Progenitor cell of endocrine pancreas (in vitro differentiated cells): ENCODE data around the gene SKA2. TPM values are rescaled to one million over a fixed set of nuclear protein-coding genes. Genes with fewer than 3 reads are reported as not detected.

Experiments used
- DNase-seq: peaks from one replicate; pipeline ENCODE4 v3.0.0; 2021; ENCODE audit warnings: low spot score; ENCODE audit not compliant: unreplicated experiment
- H3K27ac Mint-ChIP-seq: 2 replicates; pipeline ENCODE4 v1.8.0; 2021; ENCODE audit warnings: mild to moderate bottlenecking, moderate library complexity, mixed read lengths
- H3K27me3 Mint-ChIP-seq: 2 replicates; pipeline ENCODE4 v1.8.0; 2021; ENCODE audit warnings: mixed read lengths
- H3K36me3 Mint-ChIP-seq: 2 replicates; pipeline ENCODE4 v1.8.0; 2022; ENCODE audit warnings: mixed read lengths; ENCODE audit not compliant: insufficient read depth
- H3K4me1 Mint-ChIP-seq: 2 replicates; pipeline ENCODE4 v1.8.0; 2021; ENCODE audit warnings: low read depth, mixed read lengths
- H3K4me3 Mint-ChIP-seq: 2 replicates; pipeline ENCODE4 v1.8.0; 2021; ENCODE audit warnings: low read depth, mild to moderate bottlenecking, moderate library complexity, mixed read lengths
- H3K9me3 Mint-ChIP-seq: 2 replicates; pipeline ENCODE4 v1.8.0; 2021; ENCODE audit warnings: low read depth, mixed read lengths
- long read RNA-seq: library from polyadenylated mRNA; unstranded; transcript quantifications from one replicate; pipeline ENCODE4 v2.0.0, GENCODE V29; 2020
- total RNA-seq: library from RNA; stranded (reverse); gene quantifications from 2 replicates; pipeline ENCODE4 v1.2.1, GENCODE V29; 2021
- TF ChIP-seq, protein P1 (sequence below): fragments of 200-600 bp; sonication (generic); IDR thresholded peaks from one replicate; pipeline ENCODE4 v1.5.0; 2021; ENCODE audit warnings: antibody characterized with exemption, mild to moderate bottlenecking; ENCODE audit not compliant: unreplicated experiment

SKA2 gene
- 54.4 and 61.6 TPM in 2 replicates for total RNA-seq
- long read RNA-seq, transcript SKA2-201 (4 exons, 2,798 nt), result major isoform, 59 of 105 reads
- long read RNA-seq, transcript SKA2-203 (3 exons, 689 nt), result minor isoform, 5 of 105 reads
- long read RNA-seq, transcript SKA2-206 (3 exons, 595 nt), result minor isoform, 18 of 105 reads
- long read RNA-seq, partial matches to known transcripts, result 1 of 105 reads
- long read RNA-seq, other reads (novel, unspliced or antisense), result 8 of 105 reads

- TF ChIP-seq, protein P1, sequence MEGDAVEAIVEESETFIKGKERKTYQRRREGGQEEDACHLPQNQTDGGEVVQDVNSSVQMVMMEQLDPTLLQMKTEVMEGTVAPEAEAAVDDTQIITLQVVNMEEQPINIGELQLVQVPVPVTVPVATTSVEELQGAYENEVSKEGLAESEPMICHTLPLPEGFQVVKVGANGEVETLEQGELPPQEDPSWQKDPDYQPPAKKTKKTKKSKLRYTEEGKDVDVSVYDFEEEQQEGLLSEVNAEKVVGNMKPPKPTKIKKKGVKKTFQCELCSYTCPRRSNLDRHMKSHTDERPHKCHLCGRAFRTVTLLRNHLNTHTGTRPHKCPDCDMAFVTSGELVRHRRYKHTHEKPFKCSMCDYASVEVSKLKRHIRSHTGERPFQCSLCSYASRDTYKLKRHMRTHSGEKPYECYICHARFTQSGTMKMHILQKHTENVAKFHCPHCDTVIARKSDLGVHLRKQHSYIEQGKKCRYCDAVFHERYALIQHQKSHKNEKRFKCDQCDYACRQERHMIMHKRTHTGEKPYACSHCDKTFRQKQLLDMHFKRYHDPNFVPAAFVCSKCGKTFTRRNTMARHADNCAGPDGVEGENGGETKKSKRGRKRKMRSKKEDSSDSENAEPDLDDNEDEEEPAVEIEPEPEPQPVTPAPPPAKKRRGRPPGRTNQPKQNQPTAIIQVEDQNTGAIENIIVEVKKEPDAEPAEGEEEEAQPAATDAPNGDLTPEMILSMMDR, result no peak
- peaks cover 27% of the 10 kb centered on the region for H3K4me1 Mint-ChIP-seq
- H3K9me3 Mint-ChIP-seq, result no peaks in the 10 kb centered on the region
- no peak within 1 kb of the TSS for H3K4me3 Mint-ChIP-seq
- peak; percentile 98 for DNase-seq
- H3K36me3 Mint-ChIP-seq, result no peaks in the 10 kb centered on the region
- no peak within 1 kb of the TSS for H3K27ac Mint-ChIP-seq
- no peaks in the 10 kb centered on the region for H3K27me3 Mint-ChIP-seq
These were observed at the start of gene SKA2 for GRCh38 chr17:59154721-59155438. SKA2 (minus strand) TSS chr17:59155186; CDS start chr17:59155163, 23 bp downstream.

DNA sequence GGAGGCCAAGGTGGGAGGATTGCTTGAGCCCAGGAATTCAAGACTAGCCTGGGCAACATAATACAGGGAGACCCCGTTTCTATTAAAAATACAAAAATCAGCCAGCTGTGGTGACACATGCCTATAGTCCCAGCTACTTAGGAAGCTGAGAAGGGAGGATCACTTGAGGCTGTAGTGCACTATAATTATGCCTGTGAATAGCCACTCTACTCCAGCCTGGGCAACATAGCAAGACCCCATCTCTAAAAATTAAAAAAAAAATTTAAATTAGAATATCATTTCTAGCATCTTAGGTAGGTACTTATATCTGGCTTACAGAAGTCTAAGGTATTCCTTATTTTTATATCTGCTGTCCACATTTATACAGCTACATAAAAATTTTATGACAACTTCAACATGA is 47.3 kb upstream of the SKA2 start:
- Mint-ChIP-seq H3K27ac (no peak overlapping the region), H3K4me1 (no peaks in the 10 kb centered on the region), H3K9me3 (no peaks in the 10 kb centered on the region), H3K36me3 (no peaks in the 10 kb centered on the region), H3K27me3 (no peaks in the 10 kb centered on the region), H3K4me3 (no peak overlapping the region)
- DNase-seq, result no peak
- TF ChIP-seq, protein P1, result no peak

DNA sequence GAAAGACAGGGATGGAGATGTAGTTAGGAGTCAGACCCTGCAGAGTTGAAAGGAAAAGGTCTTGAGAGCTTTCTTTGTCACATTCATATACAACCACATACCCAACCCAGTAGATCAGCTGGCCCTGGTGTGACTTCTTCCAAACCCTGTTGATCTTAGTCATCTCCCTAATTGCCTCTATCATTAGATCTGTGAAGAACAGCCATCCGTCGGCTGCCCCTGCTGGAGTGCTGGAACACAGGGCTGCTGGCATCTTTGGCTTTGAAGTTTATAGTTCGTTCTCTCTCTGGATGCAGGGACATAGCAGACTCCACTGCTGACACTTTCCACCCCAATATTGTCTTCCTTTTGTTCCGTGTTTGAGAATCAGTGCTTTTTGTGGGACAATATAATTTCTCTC is 44.4 kb upstream of the SKA2 start:
- Mint-ChIP-seq H3K27ac (no peak overlapping the region), H3K4me3 (no peak overlapping the region), H3K9me3 (no peaks in the 10 kb centered on the region), H3K27me3 (no peaks in the 10 kb centered on the region), H3K4me1 (no peaks in the 10 kb centered on the region), H3K36me3 (peaks cover 3% of the 10 kb centered on the region)
- no peak for DNase-seq
- TF ChIP-seq, protein P1, result no peak

GRCh38 chr17:59193336-59193862 is 38.4 kb upstream of the SKA2 start:
- Mint-ChIP-seq H3K4me3 (no peak overlapping the region), H3K27ac (peak overlapping the region; percentile 37), H3K9me3 (no peaks in the 10 kb centered on the region), H3K36me3 (peaks cover 4% of the 10 kb centered on the region), H3K4me1 (no peaks in the 10 kb centered on the region), H3K27me3 (no peaks in the 10 kb centered on the region)
- TF ChIP-seq, protein P1, result no peak
- DNase-seq, result no peak

GRCh38 chr17:59190806-59191205 is 35.8 kb upstream of the SKA2 start:
- H3K4me1 Mint-ChIP-seq, result no peaks in the 10 kb centered on the region
- no peaks in the 10 kb centered on the region for H3K27me3 Mint-ChIP-seq
- peaks cover 6% of the 10 kb centered on the region for H3K36me3 Mint-ChIP-seq
- no peak overlapping the region for H3K4me3 Mint-ChIP-seq
- no peak overlapping the region for H3K27ac Mint-ChIP-seq
- DNase-seq, result no peak
- H3K9me3 Mint-ChIP-seq, result no peaks in the 10 kb centered on the region
- TF ChIP-seq, protein P1, result no peak
